Right renal pelvis (tissue), 4 donors: ENCODE measurements around the gene MB21D2. TPM values are rescaled to one million over a fixed set of nuclear protein-coding genes. Genes with fewer than 3 reads are reported as not detected.
"Not testable (repeated sequence)": the region's sequence is repeated elsewhere in the genome, so short reads cannot be mapped to it uniquely, and the experiment has no call there.

Experiments used
- DNase-seq, 4 donors: peaks; one replicate each; pipeline ENCODE4 v3.0.0-alpha.2; 2013; ENCODE audit warnings: low read depth in 4 of 4, low spot score in 3 of 4, missing footprints in 1 of 4
- polyA plus RNA-seq, 4 donors: library from polyadenylated mRNA; unstranded; fragments of 120-200 nt; gene quantifications; one replicate each; pipeline ENCODE4 v1.2.1, GENCODE V29; 2013; ENCODE audit not compliant: insufficient read length in 4 of 4

MB21D2 gene
- polyA plus RNA-seq, 4 donors: 14.9 to 18.4 (median 17.8) TPM

GRCh38 chr3:192817053-192817452, 100.6 kb downstream of the MB21D2 start:
- no peak for DNase-seq

- peak in 1 of 4 donors; percentile 47 for DNase-seq
These were observed 101.3 kb downstream of the MB21D2 start for GRCh38 chr3:192816351-192816750.

- DNase-seq: peak in 1 of 4 donors; percentile 50
These were observed 104.8 kb downstream of the MB21D2 start for GRCh38 chr3:192812743-192813383.

- DNase-seq: no peak
These were observed 111.9 kb downstream of the MB21D2 start for GRCh38 chr3:192805711-192806110.

- DNase-seq: no peak
These were observed 113.2 kb downstream of the MB21D2 start for GRCh38 chr3:192804502-192804901.

- DNase-seq: peak in 1 of 4 donors; percentile 25
These were observed 114.4 kb downstream of the MB21D2 start for GRCh38 chr3:192802957-192803899.

- no peak for DNase-seq
These were observed 115.7 kb downstream of the MB21D2 start for GRCh38 chr3:192801985-192802384.

- DNase-seq: no peak
These were observed 117.9 kb downstream of the MB21D2 start for GRCh38 chr3:192799721-192800120.

- DNase-seq: no peak
These were observed 122.6 kb downstream of the MB21D2 start for GRCh38 chr3:192795021-192795420.

- no peak for DNase-seq
These were observed 123.4 kb downstream of the MB21D2 start for GRCh38 chr3:192794216-192794615.

GRCh38 chr3:192788816-192789515, 128.7 kb downstream of the MB21D2 start:
- not testable (repeated sequence) for DNase-seq

GRCh38 chr3:192778508-192778907, 139.1 kb downstream of the MB21D2 start:
- no peak for DNase-seq

- not testable (repeated sequence) for DNase-seq
These were observed 143.3 kb downstream of the MB21D2 start for GRCh38 chr3:192774341-192774740.

- DNase-seq: peak in 2 of 4 donors; percentile 1 to 3
These were observed 145.3 kb downstream of the MB21D2 start for GRCh38 chr3:192772240-192772894.

- DNase-seq: no peak
These were observed 159.0 kb downstream of the MB21D2 start for GRCh38 chr3:192758654-192759053.

GRCh38 chr3:192751148-192751547, 166.5 kb downstream of the MB21D2 start:
- DNase-seq: no peak

GRCh38 chr3:192750201-192750600, 167.5 kb downstream of the MB21D2 start:
- DNase-seq: no peak

- DNase-seq: no peak
These were observed 169.9 kb downstream of the MB21D2 start for GRCh38 chr3:192747746-192748145.

GRCh38 chr3:192747145-192747544, 170.5 kb downstream of the MB21D2 start:
- DNase-seq: no peak
